HG03469 (cell line): Measurements from ENCODE around the gene PRKCA.
"Not testable (repeated sequence)": the region's sequence is repeated elsewhere in the genome, so short reads cannot be mapped to it uniquely, and the experiment has no call there.

ENCODE experiments used
- ATAC-seq: cut with Tn5 transposase; IDR thresholded peaks from one replicate; pipeline ENCODE4 v1.9.1; 2021; ENCODE audit warnings: mild to moderate bottlenecking, moderate library complexity, moderate number of reproducible peaks; ENCODE audit not compliant: unreplicated experiment

The PRKCA gene

GRCh38 chr17:66301864-66302741 is at the start of gene PRKCA:
Gene PRKCA (plus strand): TSS chr17:66302613.
- peak; percentile 50 for ATAC-seq

- not testable (repeated sequence) for ATAC-seq
Measured at GRCh38 chr17:66253458-66253857, 49.0 kb upstream of the PRKCA start.

- ATAC-seq, result no peak
Measured at GRCh38 chr17:66255112-66255511, 47.3 kb upstream of the PRKCA start.

GRCh38 chr17:66255527-66255971 is 46.9 kb upstream of the PRKCA start:
- ATAC-seq, result no peak

GRCh38 chr17:66260275-66260674 is 42.1 kb upstream of the PRKCA start:
- ATAC-seq, result no peak

- ATAC-seq, result no peak
Measured at GRCh38 chr17:66260688-66261087, 41.7 kb upstream of the PRKCA start.

- no peak for ATAC-seq
Measured at GRCh38 chr17:66262767-66263166, 39.6 kb upstream of the PRKCA start.

GRCh38 chr17:66264696-66265095 is 37.7 kb upstream of the PRKCA start:
- ATAC-seq, result no peak

- no peak for ATAC-seq
Measured at GRCh38 chr17:66268247-66268927, 34.0 kb upstream of the PRKCA start.

GRCh38 chr17:66270106-66270505 is 32.3 kb upstream of the PRKCA start:
- ATAC-seq, result no peak

GRCh38 chr17:66271512-66271911 is 30.9 kb upstream of the PRKCA start:
- ATAC-seq, result no peak

- no peak for ATAC-seq
Measured at GRCh38 chr17:66272811-66273585, 29.4 kb upstream of the PRKCA start.

- no peak for ATAC-seq
Measured at GRCh38 chr17:66273586-66273848, 28.9 kb upstream of the PRKCA start.

- ATAC-seq, result no peak
Measured at GRCh38 chr17:66275651-66276050, 26.8 kb upstream of the PRKCA start.

GRCh38 chr17:66276328-66276937 is 26.0 kb upstream of the PRKCA start:
- no peak for ATAC-seq

GRCh38 chr17:66277191-66277590 is 25.2 kb upstream of the PRKCA start:
- no peak for ATAC-seq

- ATAC-seq, result no peak
Measured at GRCh38 chr17:66281661-66282369, 20.6 kb upstream of the PRKCA start.

- no peak for ATAC-seq
Measured at GRCh38 chr17:66283296-66283934, 19.0 kb upstream of the PRKCA start.

- no peak for ATAC-seq
Measured at GRCh38 chr17:66283971-66284370, 18.4 kb upstream of the PRKCA start.

GRCh38 chr17:66285149-66285548 is 17.3 kb upstream of the PRKCA start:
- ATAC-seq, result no peak
